ENCODE measurements around the gene DZIP1L. TPM values are rescaled to one million over a fixed set of nuclear protein-coding genes. Genes with fewer than 3 reads are reported as not detected.

Gene DZIP1L
- total RNA-seq, 2 experiments from 2014 or later, result not detected

- ChIA-PET CTCF (no interaction called here), POLR2A (no interaction called here)
- Histone ChIP-seq H3K4me3 (ENCODE audit: low read length) (no peak overlapping the region), H3K27me3 (ENCODE audit: control insufficient read depth in 1 of 2, insufficient read depth in 2 of 2, low read length in 2 of 2) (peaks cover 2 to 4% of the 10 kb centered on the region in 2 experiments), H3K9me3 (ENCODE audit: control insufficient read depth in 1 of 2, insufficient read depth in 1 of 2, low read length in 2 of 2) (no peaks in the 10 kb centered on the region), H3K4me1 (ENCODE audit: insufficient read depth, low read length) (no peaks in the 10 kb centered on the region), H3K36me3 (ENCODE audit: insufficient read depth, low read length) (no peaks in the 10 kb centered on the region), H3K27ac (ENCODE audit: low read depth in 1 of 2, low read length in 2 of 2) (no peak overlapping the region)
- Mint-ChIP-seq H3K4me3 (no peak overlapping the region), H3K27ac (no peak overlapping the region), H3K4me1 (ENCODE audit: low read depth) (no peaks in the 10 kb centered on the region), H3K9me3 (no peaks in the 10 kb centered on the region), H3K27me3 (peaks cover 8% of the 10 kb centered on the region), H3K36me3 (ENCODE audit: low read depth) (no peaks in the 10 kb centered on the region)
- intact Hi-C loops (cut with DNase I, micrococcal nuclease), result no loop called here
- no peak for DNase-seq
- ATAC-seq (ENCODE audit: poor library complexity), result no peak
- TF ChIP-seq CTCF (IDR thresholded peaks at IDR 0.05), result no peak
These were observed 12.4 kb upstream of the DZIP1L start for GRCh38 chr3:138127636-138128365.

- Mint-ChIP-seq H3K27me3 (peaks cover 13% of the 10 kb centered on the region), H3K4me1 (ENCODE audit: low read depth) (no peaks in the 10 kb centered on the region), H3K36me3 (ENCODE audit: low read depth) (no peaks in the 10 kb centered on the region), H3K27ac (no peak overlapping the region), H3K9me3 (no peaks in the 10 kb centered on the region), H3K4me3 (no peak overlapping the region)
- no peaks in the 10 kb centered on the region for H3K9me3 ChIP-seq (ENCODE audit: control insufficient read depth in 1 of 2, insufficient read depth in 1 of 2, low read length in 2 of 2)
- H3K4me1 ChIP-seq (ENCODE audit: insufficient read depth, low read length), result no peaks in the 10 kb centered on the region
- H3K4me3 ChIP-seq (ENCODE audit: low read length), result no peak overlapping the region
- no peak for DNase-seq
- intact Hi-C loops (cut with DNase I, micrococcal nuclease), result no loop called here
- ChIA-PET POLR2A (no interaction called here), CTCF (no interaction called here)
- peaks cover 2 to 3% of the 10 kb centered on the region in 2 experiments for H3K27me3 ChIP-seq (ENCODE audit: control insufficient read depth in 1 of 2, insufficient read depth in 2 of 2, low read length in 2 of 2)
- no peaks in the 10 kb centered on the region for H3K36me3 ChIP-seq (ENCODE audit: insufficient read depth, low read length)
- no peak for TF ChIP-seq CTCF (IDR thresholded peaks at IDR 0.05)
- H3K27ac ChIP-seq (ENCODE audit: low read depth in 1 of 2, low read length in 2 of 2), result no peak overlapping the region
- ATAC-seq (ENCODE audit: poor library complexity), result no peak
These were observed 10.3 kb upstream of the DZIP1L start for GRCh38 chr3:138125548-138126221.

GRCh38 chr3:138124706-138125355 lies 9.4 kb upstream of the DZIP1L start:
- no peaks in the 10 kb centered on the region for H3K9me3 Mint-ChIP-seq
- ATAC-seq (ENCODE audit: poor library complexity) (no peak), DNase-seq (no peak)
- no peaks in the 10 kb centered on the region for H3K36me3 ChIP-seq (ENCODE audit: insufficient read depth, low read length)
- H3K4me3 ChIP-seq (ENCODE audit: low read length), result no peak overlapping the region
- intact Hi-C loops (cut with DNase I, micrococcal nuclease), result no loop called here
- no peaks in the 10 kb centered on the region for H3K9me3 ChIP-seq (ENCODE audit: control insufficient read depth in 1 of 2, insufficient read depth in 1 of 2, low read length in 2 of 2)
- H3K27ac Mint-ChIP-seq, result no peak overlapping the region
- ChIA-PET CTCF (no interaction called here), POLR2A (no interaction called here)
- H3K4me3 Mint-ChIP-seq, result no peak overlapping the region
- H3K4me1 Mint-ChIP-seq (ENCODE audit: low read depth), result no peaks in the 10 kb centered on the region
- H3K27me3 Mint-ChIP-seq, result peaks cover 17% of the 10 kb centered on the region
- H3K36me3 Mint-ChIP-seq (ENCODE audit: low read depth), result no peaks in the 10 kb centered on the region
- no peaks in the 10 kb centered on the region for H3K4me1 ChIP-seq (ENCODE audit: insufficient read depth, low read length)
- TF ChIP-seq CTCF (IDR thresholded peaks at IDR 0.05), result no peak
- H3K27ac ChIP-seq (ENCODE audit: low read depth in 1 of 2, low read length in 2 of 2), result no peak overlapping the region
- peaks cover 0 to 2% of the 10 kb centered on the region in 2 experiments for H3K27me3 ChIP-seq (ENCODE audit: control insufficient read depth in 1 of 2, insufficient read depth in 2 of 2, low read length in 2 of 2)

Measured in CD4-positive, alpha-beta T cell (primary cell).